ENCODE results near the gene TDRD12.

DNA sequence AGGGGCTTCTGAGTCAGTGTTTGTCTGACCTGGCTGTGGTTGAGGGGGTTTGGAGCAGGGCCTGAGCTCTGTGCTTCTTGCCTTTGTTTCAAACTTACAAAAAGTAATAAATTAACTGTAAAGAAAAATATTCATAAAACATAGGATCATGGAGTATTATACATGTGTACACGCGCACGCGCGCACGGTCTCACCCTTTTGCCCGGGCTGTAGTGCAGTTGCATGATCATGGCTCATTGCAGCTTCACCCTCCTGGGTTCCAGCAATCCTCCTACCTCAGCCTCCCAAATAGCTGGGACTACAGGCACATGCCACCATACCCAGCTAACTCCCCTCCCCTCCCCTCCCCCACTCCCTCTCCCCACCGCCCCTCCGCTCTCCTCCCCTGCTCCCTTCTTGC, 23.5 kb downstream of the TDRD12 start:
- TF ChIP-seq, protein P1, sequence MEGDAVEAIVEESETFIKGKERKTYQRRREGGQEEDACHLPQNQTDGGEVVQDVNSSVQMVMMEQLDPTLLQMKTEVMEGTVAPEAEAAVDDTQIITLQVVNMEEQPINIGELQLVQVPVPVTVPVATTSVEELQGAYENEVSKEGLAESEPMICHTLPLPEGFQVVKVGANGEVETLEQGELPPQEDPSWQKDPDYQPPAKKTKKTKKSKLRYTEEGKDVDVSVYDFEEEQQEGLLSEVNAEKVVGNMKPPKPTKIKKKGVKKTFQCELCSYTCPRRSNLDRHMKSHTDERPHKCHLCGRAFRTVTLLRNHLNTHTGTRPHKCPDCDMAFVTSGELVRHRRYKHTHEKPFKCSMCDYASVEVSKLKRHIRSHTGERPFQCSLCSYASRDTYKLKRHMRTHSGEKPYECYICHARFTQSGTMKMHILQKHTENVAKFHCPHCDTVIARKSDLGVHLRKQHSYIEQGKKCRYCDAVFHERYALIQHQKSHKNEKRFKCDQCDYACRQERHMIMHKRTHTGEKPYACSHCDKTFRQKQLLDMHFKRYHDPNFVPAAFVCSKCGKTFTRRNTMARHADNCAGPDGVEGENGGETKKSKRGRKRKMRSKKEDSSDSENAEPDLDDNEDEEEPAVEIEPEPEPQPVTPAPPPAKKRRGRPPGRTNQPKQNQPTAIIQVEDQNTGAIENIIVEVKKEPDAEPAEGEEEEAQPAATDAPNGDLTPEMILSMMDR (optimal IDR thresholded peaks at IDR 0.05 in 1 of 3, IDR thresholded peaks at IDR 0.05 in 1 of 3, conservative IDR thresholded peaks at IDR 0.05 in 1 of 3; ENCODE audit: extremely low read depth in 1 of 3, insufficient read depth in 2 of 3, low read length in 3 of 3), result no peak
- TF ChIP-seq EZH2 (IDR thresholded peaks at IDR 0.05; ENCODE audit: low read length), result no peak
